Measurements from ENCODE around the gene NOCT.
A peak's percentile ranks its signal among the peaks of the same experiment; 100 is the strongest.
"Not testable (repeated sequence)": the region's sequence is repeated elsewhere in the genome, so short reads cannot be mapped to it uniquely, and the experiment has no call there.

Gene NOCT

GRCh38 chr4:139053909-139054308, 38.3 kb downstream of the NOCT start:
- no peak for DNase-seq

GRCh38 chr4:139054791-139055505, 39.4 kb downstream of the NOCT start:
- DNase-seq: no peak

GRCh38 chr4:139059026-139059425, 43.4 kb downstream of the NOCT start:
- DNase-seq: not testable (repeated sequence)

GRCh38 chr4:139060591-139060990, 45.0 kb downstream of the NOCT start:
- no peak for DNase-seq

- no peak for DNase-seq
These were observed 60.6 kb downstream of the NOCT start for GRCh38 chr4:139076016-139076744.

- DNase-seq: no peak
These were observed 62.2 kb downstream of the NOCT start for GRCh38 chr4:139077567-139078355.

GRCh38 chr4:139078926-139079325, 63.3 kb downstream of the NOCT start:
- DNase-seq: no peak

GRCh38 chr4:139082750-139083606, 67.4 kb downstream of the NOCT start:
- peak; percentile 98 for DNase-seq

GRCh38 chr4:139083607-139083955, 68.0 kb downstream of the NOCT start:
- DNase-seq: peak; percentile 73 to 88

GRCh38 chr4:139083956-139084803, 68.6 kb downstream of the NOCT start:
- peak; percentile 85 to 89 for DNase-seq

GRCh38 chr4:139084804-139085093, 69.2 kb downstream of the NOCT start:
- DNase-seq: peak in 1 of 2 donors; percentile 18

GRCh38 chr4:139085141-139085540, 69.6 kb downstream of the NOCT start:
- peak in 1 of 2 donors; percentile 5 for DNase-seq

- DNase-seq: no peak
These were observed 76.7 kb downstream of the NOCT start for GRCh38 chr4:139092271-139092670.

Data from inflammatory macrophage (primary cell).